GM21717 (cell line): ENCODE data around the gene KDELR1.

Experiments
- ATAC-seq: cut with Tn5 transposase; IDR thresholded peaks from one replicate; pipeline ENCODE4 v1.9.1; 2021; ENCODE audit warnings: mild to moderate bottlenecking, moderate library complexity; ENCODE audit not compliant: unreplicated experiment

Gene KDELR1

GRCh38 chr19:48344892-48345291, 46.5 kb downstream of the KDELR1 start:
- no peak for ATAC-seq

GRCh38 chr19:48342841-48343540, 48.4 kb downstream of the KDELR1 start:
- no peak for ATAC-seq

- no peak for ATAC-seq
Observed at GRCh38 chr19:48342414-48342738, 49.0 kb downstream of the KDELR1 start.

- ATAC-seq, result no peak
Observed at GRCh38 chr19:48341515-48342413, 49.6 kb downstream of the KDELR1 start.

- ATAC-seq, result no peak
Observed at GRCh38 chr19:48340995-48341394, 50.4 kb downstream of the KDELR1 start.

GRCh38 chr19:48338802-48339503, 52.4 kb downstream of the KDELR1 start:
- no peak for ATAC-seq

- ATAC-seq, result no peak
Observed at GRCh38 chr19:48338253-48338755, 53.0 kb downstream of the KDELR1 start.

- ATAC-seq, result peak; percentile 43
Observed at GRCh38 chr19:48333467-48334384, 57.6 kb downstream of the KDELR1 start.

GRCh38 chr19:48332662-48333466, 58.5 kb downstream of the KDELR1 start:
- peak; percentile 54 for ATAC-seq
